T-helper 2 cell treated with Interferon-gamma antibody and Interleukin-4, amounts not matched to agents 5 μg/mL and 100 μg/mL, for 36 hours (primary cell): ENCODE results near the gene ZNF300.
A peak's percentile ranks its signal among the peaks of the same experiment; 100 is the strongest.
"Not testable (repeated sequence)": the region's sequence is repeated elsewhere in the genome, so short reads cannot be mapped to it uniquely, and the experiment has no call there.

Source experiments
- DNase-seq: peaks from one replicate; pipeline ENCODE4 v3.0.0; 2021; ENCODE audit warnings: low spot score
- H3K27ac Mint-ChIP-seq: one replicate; pipeline ENCODE4 v1.8.0; 2021; ENCODE audit warnings: mild to moderate bottlenecking, mixed read lengths
- H3K27me3 Mint-ChIP-seq: one replicate; pipeline ENCODE4 v1.8.0; 2021; ENCODE audit warnings: low read depth, mixed read lengths
- H3K36me3 Mint-ChIP-seq: one replicate; pipeline ENCODE4 v1.8.0; 2021; ENCODE audit warnings: low read depth, mixed read lengths
- H3K4me1 Mint-ChIP-seq: one replicate; pipeline ENCODE4 v1.8.0; 2021; ENCODE audit warnings: low read depth, mixed read lengths
- H3K4me3 Mint-ChIP-seq: one replicate; pipeline ENCODE4 v1.8.0; 2022; ENCODE audit warnings: mild to moderate bottlenecking, moderate library complexity, mixed read lengths
- H3K9me3 Mint-ChIP-seq: one replicate; pipeline ENCODE4 v1.8.0; 2021; ENCODE audit warnings: mixed read lengths

The ZNF300 gene

GRCh38 chr5:150860246-150860821 is 44.4 kb downstream of the ZNF300 start:
- Mint-ChIP-seq H3K27ac (no peak overlapping the region), H3K4me1 (no peaks in the 10 kb centered on the region), H3K36me3 (no peaks in the 10 kb centered on the region), H3K9me3 (peaks cover 32% of the 10 kb centered on the region), H3K4me3 (no peak overlapping the region), H3K27me3 (no peaks in the 10 kb centered on the region)
- no peak for DNase-seq

GRCh38 chr5:150856700-150857099 is 48.1 kb downstream of the ZNF300 start:
- not testable (repeated sequence) for DNase-seq, H3K27ac Mint-ChIP-seq, H3K27me3 Mint-ChIP-seq, H3K4me1 Mint-ChIP-seq, H3K36me3 Mint-ChIP-seq, H3K4me3 Mint-ChIP-seq
- peaks cover 26% of the 10 kb centered on the region for H3K9me3 Mint-ChIP-seq

- DNase-seq = no peak
- Mint-ChIP-seq H3K27ac (no peak overlapping the region), H3K9me3 (peaks cover 9% of the 10 kb centered on the region), H3K4me1 (peaks cover 9% of the 10 kb centered on the region), H3K27me3 (peaks cover 2% of the 10 kb centered on the region), H3K36me3 (no peaks in the 10 kb centered on the region), H3K4me3 (peak overlapping the region; percentile 7)
These were observed 51.2 kb downstream of the ZNF300 start for GRCh38 chr5:150853561-150853960.

GRCh38 chr5:150851039-150851438 is 53.7 kb downstream of the ZNF300 start:
- Mint-ChIP-seq H3K27me3 (peaks cover 2% of the 10 kb centered on the region), H3K27ac (no peak overlapping the region), H3K36me3 (no peaks in the 10 kb centered on the region), H3K4me1 (peaks cover 23% of the 10 kb centered on the region), H3K9me3 (peaks cover 13% of the 10 kb centered on the region), H3K4me3 (no peak overlapping the region)
- DNase-seq = no peak

GRCh38 chr5:150848271-150848670 is 56.5 kb downstream of the ZNF300 start:
- peaks cover 3% of the 10 kb centered on the region for H3K36me3 Mint-ChIP-seq
- no peak overlapping the region for H3K27ac Mint-ChIP-seq
- no peak overlapping the region for H3K4me3 Mint-ChIP-seq
- H3K9me3 Mint-ChIP-seq = peaks cover 10% of the 10 kb centered on the region
- peaks cover 2% of the 10 kb centered on the region for H3K27me3 Mint-ChIP-seq
- no peak for DNase-seq
- H3K4me1 Mint-ChIP-seq = peaks cover 21% of the 10 kb centered on the region

GRCh38 chr5:150847334-150847695 is 57.5 kb downstream of the ZNF300 start:
- peaks cover 3% of the 10 kb centered on the region for H3K36me3 Mint-ChIP-seq
- H3K4me1 Mint-ChIP-seq = peaks cover 21% of the 10 kb centered on the region
- H3K9me3 Mint-ChIP-seq = peaks cover 10% of the 10 kb centered on the region
- H3K27me3 Mint-ChIP-seq = peaks cover 4% of the 10 kb centered on the region
- peak overlapping the region; percentile 85 for H3K4me3 Mint-ChIP-seq
- H3K27ac Mint-ChIP-seq = no peak overlapping the region
- DNase-seq = no peak

- Mint-ChIP-seq H3K4me1 (peaks cover 21% of the 10 kb centered on the region), H3K36me3 (peaks cover 3% of the 10 kb centered on the region), H3K27ac (peak overlapping the region; percentile 88), H3K9me3 (peaks cover 10% of the 10 kb centered on the region), H3K27me3 (peaks cover 5% of the 10 kb centered on the region), H3K4me3 (peak overlapping the region; percentile 85)
- DNase-seq = peak; percentile 61
These were observed 58.0 kb downstream of the ZNF300 start for GRCh38 chr5:150846654-150847333.

- H3K4me1 Mint-ChIP-seq = peaks cover 21% of the 10 kb centered on the region
- peak within 1 kb of the TSS; percentile 88 for H3K27ac Mint-ChIP-seq
- peaks cover 10% of the 10 kb centered on the region for H3K9me3 Mint-ChIP-seq
- not testable (repeated sequence) for H3K36me3 Mint-ChIP-seq, H3K27me3 Mint-ChIP-seq, DNase-seq
- peak within 1 kb of the TSS; percentile 85 for H3K4me3 Mint-ChIP-seq
These were observed 58.5 kb downstream of the ZNF300 start, which contains the start of gene IRGM for GRCh38 chr5:150846308-150846653. TSS of gene IRGM (plus strand) at chr5:150846521. CDS start at chr5:150848124, 1,603 bp downstream.

- Mint-ChIP-seq H3K4me1 (peaks cover 21% of the 10 kb centered on the region), H3K9me3 (peaks cover 10% of the 10 kb centered on the region)
- not testable (repeated sequence) for H3K27ac Mint-ChIP-seq, H3K27me3 Mint-ChIP-seq, H3K4me3 Mint-ChIP-seq, H3K36me3 Mint-ChIP-seq, DNase-seq
These were observed 59.5 kb downstream of the ZNF300 start for GRCh38 chr5:150845185-150845859.
